ENCODE results near the gene BCL2. TPM values are rescaled to one million over a fixed set of nuclear protein-coding genes. Genes with fewer than 3 reads are reported as not detected.

The BCL2 gene
- total RNA-seq, 1 experiment from 2014 or later: 1.3 TPM

DNA sequence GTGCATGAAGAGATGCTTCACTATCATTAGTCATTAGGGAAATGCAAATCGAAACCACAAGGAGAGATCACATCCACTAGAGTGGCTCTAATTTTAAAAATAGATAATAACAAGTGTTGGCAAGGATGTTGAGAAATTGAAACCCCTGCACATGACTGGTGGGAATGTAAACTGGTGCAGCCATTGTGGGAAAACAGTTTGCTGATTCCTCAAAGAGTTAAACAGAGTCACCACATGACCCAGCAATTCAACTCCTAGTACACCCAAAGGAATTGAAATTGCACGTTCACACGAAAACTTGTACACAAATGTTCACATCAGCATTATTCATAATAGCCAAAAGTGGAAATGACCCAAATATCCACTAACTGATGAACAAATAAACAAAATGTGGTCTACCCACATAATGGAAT lies 179.5 kb downstream of the BCL2 start:
- Histone ChIP-seq H3T11ph (ENCODE audit: low read length) (no peak overlapping the region), H3K4me1 (ENCODE audit: insufficient read depth, low read length) (peaks cover 5% of the 10 kb centered on the region; the same call in 1 of the 2 replicates), H3K23me2 (ENCODE audit: insufficient read length, low read depth, low read length, poor library complexity, severe bottlenecking) (peaks cover 3% of the 10 kb centered on the region), H2BK20ac (ENCODE audit: low read depth, low read length, poor library complexity, severe bottlenecking) (no peak overlapping the region), H2AK5ac (ENCODE audit: insufficient read length, low read length) (no peak overlapping the region), H3K27ac (ENCODE audit: insufficient read length, low read depth, low read length) (no peak overlapping the region), H2BK12ac (ENCODE audit: insufficient read length, low read depth, low read length) (no peak overlapping the region), H3K56ac (ENCODE audit: insufficient read length, low read depth, low read length) (no peak overlapping the region), H3K9me3 (ENCODE audit: control insufficient read depth, low read depth, low read length) (no peaks in the 10 kb centered on the region), H2BK5ac (ENCODE audit: insufficient read length, low read length) (no peak overlapping the region), H3K9ac (ENCODE audit: extremely low read depth, insufficient read length, low read length) (no peak overlapping the region), H3K4ac (ENCODE audit: low read depth, low read length) (no peak overlapping the region), H4K20me1 (ENCODE audit: control insufficient read depth, insufficient read depth, insufficient read length) (no peaks in the 10 kb centered on the region), H2BK15ac (ENCODE audit: low read depth, low read length) (no peak overlapping the region), H3K4me2 (ENCODE audit: insufficient read depth, insufficient read length, low read length) (no peak overlapping the region), H2BK120ac (ENCODE audit: low read depth, low read length, poor library complexity, severe bottlenecking) (no peak overlapping the region), H3K18ac (ENCODE audit: insufficient read length, low read depth, low read length) (no peak overlapping the region), H3K79me2 (ENCODE audit: insufficient read depth, low read length) (no peaks in the 10 kb centered on the region), H3K27me3 (ENCODE audit: insufficient read depth, low read length) (no peaks in the 10 kb centered on the region), H4K5ac (ENCODE audit: insufficient read length, low read depth, low read length) (no peak overlapping the region), H4K8ac (replicated peaks; ENCODE audit: insufficient read length, low read depth, low read length) (no peak overlapping the region), H2AFZ (ENCODE audit: low read length) (no peak overlapping the region), H3K23ac (ENCODE audit: insufficient read length, low read depth, low read length) (no peak overlapping the region), H4K91ac (ENCODE audit: insufficient read length, low read depth, low read length) (no peak overlapping the region), H3K79me1 (ENCODE audit: insufficient read depth, low read depth, low read length, poor library complexity, severe bottlenecking) (no peaks in the 10 kb centered on the region), H3K14ac (ENCODE audit: insufficient read depth, low read length) (no peak overlapping the region)
- Mint-ChIP-seq H3K36me3 (ENCODE audit: insufficient read depth in 1 of 3, low read depth in 3 of 3) (no peaks in the 10 kb centered on the region), H3K9me3 (no peaks in the 10 kb centered on the region; a peak in 1 of 5 replicates), H3K4me1 (peaks cover 25 to 37% of the 10 kb centered on the region in 2 experiments), H3K27me3 (ENCODE audit: low read depth) (peaks cover 5% of the 10 kb centered on the region), H3K4me3 (no peak overlapping the region), H3K27ac (no peak overlapping the region)
- DNase-seq: no peak
- TF ChIP-seq, protein P1, sequence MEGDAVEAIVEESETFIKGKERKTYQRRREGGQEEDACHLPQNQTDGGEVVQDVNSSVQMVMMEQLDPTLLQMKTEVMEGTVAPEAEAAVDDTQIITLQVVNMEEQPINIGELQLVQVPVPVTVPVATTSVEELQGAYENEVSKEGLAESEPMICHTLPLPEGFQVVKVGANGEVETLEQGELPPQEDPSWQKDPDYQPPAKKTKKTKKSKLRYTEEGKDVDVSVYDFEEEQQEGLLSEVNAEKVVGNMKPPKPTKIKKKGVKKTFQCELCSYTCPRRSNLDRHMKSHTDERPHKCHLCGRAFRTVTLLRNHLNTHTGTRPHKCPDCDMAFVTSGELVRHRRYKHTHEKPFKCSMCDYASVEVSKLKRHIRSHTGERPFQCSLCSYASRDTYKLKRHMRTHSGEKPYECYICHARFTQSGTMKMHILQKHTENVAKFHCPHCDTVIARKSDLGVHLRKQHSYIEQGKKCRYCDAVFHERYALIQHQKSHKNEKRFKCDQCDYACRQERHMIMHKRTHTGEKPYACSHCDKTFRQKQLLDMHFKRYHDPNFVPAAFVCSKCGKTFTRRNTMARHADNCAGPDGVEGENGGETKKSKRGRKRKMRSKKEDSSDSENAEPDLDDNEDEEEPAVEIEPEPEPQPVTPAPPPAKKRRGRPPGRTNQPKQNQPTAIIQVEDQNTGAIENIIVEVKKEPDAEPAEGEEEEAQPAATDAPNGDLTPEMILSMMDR (conservative IDR thresholded peaks at IDR 0.05): no peak
- WGBS (ENCODE audit: extremely low coverage, insufficient read length, low lambda C conversion rate): no CpG with 5 or more reads among the region's 3 CpGs

Measured in H9 (cell line).